ENCODE results near the gene BTN1A1. TPM values are rescaled to one million over a fixed set of nuclear protein-coding genes. Genes with fewer than 3 reads are reported as not detected.

The BTN1A1 gene
- total and polyA plus RNA-seq, 10 of the 15 experiments (the other 5 are each of a cell fraction or from before 2014, with no cell fraction given), result 0.05 to 2.2 (median 0.87) TPM

DNA sequence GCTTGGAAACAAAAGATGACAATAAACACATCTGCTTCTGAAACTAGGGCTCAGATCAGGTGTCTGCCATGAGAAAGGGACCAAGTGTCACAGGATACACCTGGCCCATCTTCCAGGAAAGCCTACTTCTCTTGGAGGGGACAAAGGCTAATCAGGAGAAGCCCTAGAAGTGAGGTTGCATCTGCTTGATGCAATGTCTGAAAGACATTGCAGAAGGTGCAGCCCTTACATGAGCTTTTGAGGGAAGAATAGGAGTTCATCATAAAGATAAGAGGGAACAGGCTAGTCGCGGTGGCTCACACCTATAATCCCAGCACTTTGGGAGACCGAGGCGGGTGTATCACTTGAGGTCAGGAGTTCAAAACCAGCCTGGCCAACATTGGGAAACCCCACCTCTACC is 2.5 kb upstream of the BTN1A1 start:
- no peak overlapping the region for H3K4me3 ChIP-seq
- no peak overlapping the region for H2AFZ ChIP-seq (ENCODE audit: control insufficient read depth, low read depth, low read length)
- TF ChIP-seq, protein P1, sequence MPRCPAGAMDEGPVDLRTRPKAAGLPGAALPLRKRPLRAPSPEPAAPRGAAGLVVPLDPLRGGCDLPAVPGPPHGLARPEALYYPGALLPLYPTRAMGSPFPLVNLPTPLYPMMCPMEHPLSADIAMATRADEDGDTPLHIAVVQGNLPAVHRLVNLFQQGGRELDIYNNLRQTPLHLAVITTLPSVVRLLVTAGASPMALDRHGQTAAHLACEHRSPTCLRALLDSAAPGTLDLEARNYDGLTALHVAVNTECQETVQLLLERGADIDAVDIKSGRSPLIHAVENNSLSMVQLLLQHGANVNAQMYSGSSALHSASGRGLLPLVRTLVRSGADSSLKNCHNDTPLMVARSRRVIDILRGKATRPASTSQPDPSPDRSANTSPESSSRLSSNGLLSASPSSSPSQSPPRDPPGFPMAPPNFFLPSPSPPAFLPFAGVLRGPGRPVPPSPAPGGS (IDR thresholded peaks at IDR 0.05; ENCODE audit: borderline replicate concordance, insufficient read depth, low read depth, low read length, poor library complexity, severe bottlenecking), result no peak
- TF ChIP-seq HDGF (IDR thresholded peaks at IDR 0.05), result no peak
- TF ChIP-seq, protein P2, sequence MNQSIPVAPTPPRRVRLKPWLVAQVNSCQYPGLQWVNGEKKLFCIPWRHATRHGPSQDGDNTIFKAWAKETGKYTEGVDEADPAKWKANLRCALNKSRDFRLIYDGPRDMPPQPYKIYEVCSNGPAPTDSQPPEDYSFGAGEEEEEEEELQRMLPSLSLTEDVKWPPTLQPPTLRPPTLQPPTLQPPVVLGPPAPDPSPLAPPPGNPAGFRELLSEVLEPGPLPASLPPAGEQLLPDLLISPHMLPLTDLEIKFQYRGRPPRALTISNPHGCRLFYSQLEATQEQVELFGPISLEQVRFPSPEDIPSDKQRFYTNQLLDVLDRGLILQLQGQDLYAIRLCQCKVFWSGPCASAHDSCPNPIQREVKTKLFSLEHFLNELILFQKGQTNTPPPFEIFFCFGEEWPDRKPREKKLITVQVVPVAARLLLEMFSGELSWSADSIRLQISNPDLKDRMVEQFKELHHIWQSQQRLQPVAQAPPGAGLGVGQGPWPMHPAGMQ (IDR thresholded peaks at IDR 0.05; ENCODE audit: borderline replicate concordance), result no peak
- TF ChIP-seq, protein P3, sequence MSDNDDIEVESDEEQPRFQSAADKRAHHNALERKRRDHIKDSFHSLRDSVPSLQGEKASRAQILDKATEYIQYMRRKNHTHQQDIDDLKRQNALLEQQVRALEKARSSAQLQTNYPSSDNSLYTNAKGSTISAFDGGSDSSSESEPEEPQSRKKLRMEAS (IDR thresholded peaks at IDR 0.05; ENCODE audit: low read depth, low read length), result no peak
- TF ChIP-seq, protein P4, sequence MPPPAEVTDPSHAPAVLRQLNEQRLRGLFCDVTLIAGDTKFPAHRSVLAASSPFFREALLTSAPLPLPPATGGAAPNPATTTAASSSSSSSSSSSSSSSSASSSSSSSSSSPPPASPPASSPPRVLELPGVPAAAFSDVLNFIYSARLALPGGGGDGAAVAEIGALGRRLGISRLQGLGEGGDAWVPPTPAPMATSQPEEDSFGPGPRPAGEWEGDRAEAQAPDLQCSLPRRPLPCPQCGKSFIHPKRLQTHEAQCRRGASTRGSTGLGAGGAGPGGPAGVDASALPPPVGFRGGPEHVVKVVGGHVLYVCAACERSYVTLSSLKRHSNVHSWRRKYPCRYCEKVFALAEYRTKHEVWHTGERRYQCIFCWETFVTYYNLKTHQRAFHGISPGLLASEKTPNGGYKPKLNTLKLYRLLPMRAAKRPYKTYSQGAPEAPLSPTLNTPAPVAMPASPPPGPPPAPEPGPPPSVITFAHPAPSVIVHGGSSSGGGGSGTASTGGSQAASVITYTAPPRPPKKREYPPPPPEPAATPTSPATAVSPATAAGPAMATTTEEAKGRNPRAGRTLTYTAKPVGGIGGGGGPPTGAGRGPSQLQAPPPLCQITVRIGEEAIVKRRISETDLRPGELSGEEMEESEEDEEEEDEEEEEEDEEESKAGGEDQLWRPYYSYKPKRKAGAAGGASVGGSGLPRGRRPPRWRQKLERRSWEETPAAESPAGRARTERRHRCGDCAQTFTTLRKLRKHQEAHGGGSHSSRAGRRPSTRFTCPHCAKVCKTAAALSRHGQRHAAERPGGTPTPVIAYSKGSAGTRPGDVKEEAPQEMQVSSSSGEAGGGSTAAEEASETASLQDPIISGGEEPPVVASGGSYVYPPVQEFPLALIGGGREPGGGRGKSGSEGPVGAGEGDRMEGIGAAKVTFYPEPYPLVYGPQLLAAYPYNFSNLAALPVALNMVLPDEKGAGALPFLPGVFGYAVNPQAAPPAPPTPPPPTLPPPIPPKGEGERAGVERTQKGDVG (CRISPR knock-in tag; IDR thresholded peaks at IDR 0.05), result no peak
- no peak for TF ChIP-seq CBFB (IDR thresholded peaks at IDR 0.05; ENCODE audit: low read depth)
- TF ChIP-seq, protein P5, sequence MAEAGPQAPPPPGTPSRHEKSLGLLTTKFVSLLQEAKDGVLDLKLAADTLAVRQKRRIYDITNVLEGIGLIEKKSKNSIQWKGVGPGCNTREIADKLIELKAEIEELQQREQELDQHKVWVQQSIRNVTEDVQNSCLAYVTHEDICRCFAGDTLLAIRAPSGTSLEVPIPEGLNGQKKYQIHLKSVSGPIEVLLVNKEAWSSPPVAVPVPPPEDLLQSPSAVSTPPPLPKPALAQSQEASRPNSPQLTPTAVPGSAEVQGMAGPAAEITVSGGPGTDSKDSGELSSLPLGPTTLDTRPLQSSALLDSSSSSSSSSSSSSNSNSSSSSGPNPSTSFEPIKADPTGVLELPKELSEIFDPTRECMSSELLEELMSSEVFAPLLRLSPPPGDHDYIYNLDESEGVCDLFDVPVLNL (IDR thresholded peaks at IDR 0.05; ENCODE audit: low read depth, low read length), result no peak
- TF ChIP-seq PML (IDR thresholded peaks at IDR 0.05; ENCODE audit: low read length), result no peak
- TF ChIP-seq EZH2 (IDR thresholded peaks at IDR 0.05; ENCODE audit: borderline replicate concordance, control insufficient read depth, low read depth, low read length), result no peak
- no peak for TF ChIP-seq ATF7 (IDR thresholded peaks at IDR 0.05; ENCODE audit: low read depth)
- TF ChIP-seq, protein P6, sequence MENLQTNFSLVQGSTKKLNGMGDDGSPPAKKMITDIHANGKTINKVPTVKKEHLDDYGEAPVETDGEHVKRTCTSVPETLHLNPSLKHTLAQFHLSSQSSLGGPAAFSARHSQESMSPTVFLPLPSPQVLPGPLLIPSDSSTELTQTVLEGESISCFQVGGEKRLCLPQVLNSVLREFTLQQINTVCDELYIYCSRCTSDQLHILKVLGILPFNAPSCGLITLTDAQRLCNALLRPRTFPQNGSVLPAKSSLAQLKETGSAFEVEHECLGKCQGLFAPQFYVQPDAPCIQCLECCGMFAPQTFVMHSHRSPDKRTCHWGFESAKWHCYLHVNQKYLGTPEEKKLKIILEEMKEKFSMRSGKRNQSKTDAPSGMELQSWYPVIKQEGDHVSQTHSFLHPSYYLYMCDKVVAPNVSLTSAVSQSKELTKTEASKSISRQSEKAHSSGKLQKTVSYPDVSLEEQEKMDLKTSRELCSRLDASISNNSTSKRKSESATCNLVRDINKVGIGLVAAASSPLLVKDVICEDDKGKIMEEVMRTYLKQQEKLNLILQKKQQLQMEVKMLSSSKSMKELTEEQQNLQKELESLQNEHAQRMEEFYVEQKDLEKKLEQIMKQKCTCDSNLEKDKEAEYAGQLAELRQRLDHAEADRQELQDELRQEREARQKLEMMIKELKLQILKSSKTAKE (IDR thresholded peaks at IDR 0.05; ENCODE audit: low read depth, poor library complexity, severe bottlenecking), result no peak
- TF ChIP-seq ETV6 (conservative IDR thresholded peaks at IDR 0.05 in 1 of 2, IDR thresholded peaks at IDR 0.05 in 1 of 2; ENCODE audit: borderline replicate concordance in 1 of 2, low read depth in 1 of 2), result no peak

More for the DNA sequence above, 2.5 kb upstream of the BTN1A1 start:
- DNase-seq (ENCODE audit: low read depth, low spot score), result no peak
- WGBS (ENCODE audit: insufficient coverage, insufficient replicate concordance, low lambda C conversion rate, missing lambda C conversion rate), result 100% methylated on average over 4 of the region's 4 CpGs
- ChIA-PET SMC1A (ENCODE audit: uncharacterized antibody, unreplicated experiment) (interaction anchor here (1.0 to 1.6 kb wide), 4 partner anchors 9 to 98 kb away, joined by 3 to 4 read pairs (median 3); no protein-coding TSS in a partner anchor), POLR2A (interaction anchor here (1.0 to 1.1 kb wide), 2 partner anchors 15 to 25 kb away, joined by 3 read pairs; no protein-coding TSS in a partner anchor), CTCF (no interaction called here), RAD21 (ENCODE audit: unreplicated experiment) (no interaction called here)
- Histone ChIP-seq H3K36me3 (ENCODE audit: control insufficient read depth in 2 of 2, insufficient read depth in 2 of 2, low read length in 1 of 2) (no peaks in the 10 kb centered on the region), H3K4me2 (ENCODE audit: control insufficient read depth, insufficient read depth) (no peak overlapping the region), H3K9ac (ENCODE audit: control insufficient read depth, insufficient read depth, low read length) (no peak overlapping the region), H3K27ac (ENCODE audit: control insufficient read depth, insufficient read depth) (no peak overlapping the region), H3K4me1 (ENCODE audit: control insufficient read depth, insufficient read depth, low read length) (peaks cover 11% of the 10 kb centered on the region; the same call in 1 of the 2 replicates), H3K79me2 (ENCODE audit: control insufficient read depth, insufficient read depth, low read length) (no peaks in the 10 kb centered on the region), H4K20me1 (ENCODE audit: control insufficient read depth, insufficient read depth) (no peaks in the 10 kb centered on the region), H3K27me3 (replicated peaks in 1 of 2; ENCODE audit: control insufficient read depth in 2 of 2, insufficient read depth in 2 of 2, low read length in 1 of 2) (no peaks in the 10 kb centered on the region; a peak in 1 of 4 replicates), H3K9me3 (replicated peaks; ENCODE audit: control insufficient read depth, insufficient read depth, low read length) (no peaks in the 10 kb centered on the region)
- in situ Hi-C loops (cut with MboI) (no loop called here), intact Hi-C loops (cut with micrococcal nuclease; ENCODE audit: unreplicated experiment) (no loop called here)
- no TSS peak for BruUV-seq (replicated peaks)
- no peak for FAIRE-seq
- ATAC-seq, result no peak

Data from GM12878 (cell line).